Measurements from ENCODE around the gene SOX14. TPM values are rescaled to one million over a fixed set of nuclear protein-coding genes. Genes with fewer than 3 reads are reported as not detected.

Gene SOX14
- total RNA-seq (2014; rRNA removed; shearing (Covaris generic)), result not detected in 2 replicates

- DNase-seq (ENCODE audit: low read depth), result no peak
Observed at GRCh38 chr3:137764001-137764433, at the start of gene SOX14. Gene SOX14, plus strand, starts transcription at chr3:137764315. Its CDS starts 470 bp downstream, at chr3:137764785.

GRCh38 chr3:137714551-137714950 is 49.6 kb upstream of the SOX14 start:
- DNase-seq (ENCODE audit: low read depth), result no peak

DNA sequence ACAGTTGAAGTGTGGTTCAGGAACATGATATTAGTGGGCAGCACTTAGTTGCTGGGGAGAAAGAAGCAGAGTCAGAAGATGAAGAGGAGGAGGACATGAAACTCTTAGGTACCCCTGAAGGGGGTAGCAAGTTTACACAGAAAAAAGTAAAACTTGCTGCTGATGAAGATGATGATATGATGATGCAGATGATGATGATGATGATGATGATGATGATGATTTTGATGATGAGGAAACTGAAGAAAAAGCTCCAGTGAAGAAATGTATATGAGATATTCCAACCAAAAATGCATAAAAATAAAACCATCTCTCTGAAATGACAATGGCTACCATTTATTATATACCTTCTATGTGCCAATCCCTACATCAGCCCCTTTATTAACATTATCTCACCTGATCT is 39.9 kb upstream of the SOX14 start:
- DNase-seq (ENCODE audit: low read depth), result no peak

DNA sequence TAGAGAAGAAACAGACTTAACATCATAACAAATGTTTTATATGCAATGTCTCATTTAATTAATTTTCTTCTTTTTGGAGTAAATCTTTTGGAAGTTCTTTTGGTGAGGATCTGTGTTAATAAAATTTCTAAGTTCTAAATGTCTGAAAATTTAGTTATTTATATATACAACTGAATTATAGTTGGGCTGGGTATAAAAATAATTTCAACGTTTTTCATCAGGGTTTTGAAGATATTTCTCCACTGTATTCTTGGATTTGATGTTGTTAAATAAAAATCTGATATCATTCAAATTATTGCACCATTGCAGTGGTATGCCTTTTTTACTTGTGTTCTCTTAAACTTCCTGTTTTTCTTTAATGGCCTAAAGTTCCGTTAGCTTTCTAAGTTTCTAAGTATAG is 26.9 kb upstream of the SOX14 start:
- no peak for DNase-seq (ENCODE audit: low read depth)

GRCh38 chr3:137738710-137739109 is 25.4 kb upstream of the SOX14 start:
- no peak for DNase-seq (ENCODE audit: low read depth)

- DNase-seq (ENCODE audit: low read depth), result no peak
Observed at GRCh38 chr3:137743608-137744007, 20.5 kb upstream of the SOX14 start.

GRCh38 chr3:137746808-137747207 is 17.3 kb upstream of the SOX14 start:
- no peak for DNase-seq (ENCODE audit: low read depth)

- DNase-seq (ENCODE audit: low read depth), result no peak
Observed at GRCh38 chr3:137759505-137759904, 4.6 kb upstream of the SOX14 start.

DNA sequence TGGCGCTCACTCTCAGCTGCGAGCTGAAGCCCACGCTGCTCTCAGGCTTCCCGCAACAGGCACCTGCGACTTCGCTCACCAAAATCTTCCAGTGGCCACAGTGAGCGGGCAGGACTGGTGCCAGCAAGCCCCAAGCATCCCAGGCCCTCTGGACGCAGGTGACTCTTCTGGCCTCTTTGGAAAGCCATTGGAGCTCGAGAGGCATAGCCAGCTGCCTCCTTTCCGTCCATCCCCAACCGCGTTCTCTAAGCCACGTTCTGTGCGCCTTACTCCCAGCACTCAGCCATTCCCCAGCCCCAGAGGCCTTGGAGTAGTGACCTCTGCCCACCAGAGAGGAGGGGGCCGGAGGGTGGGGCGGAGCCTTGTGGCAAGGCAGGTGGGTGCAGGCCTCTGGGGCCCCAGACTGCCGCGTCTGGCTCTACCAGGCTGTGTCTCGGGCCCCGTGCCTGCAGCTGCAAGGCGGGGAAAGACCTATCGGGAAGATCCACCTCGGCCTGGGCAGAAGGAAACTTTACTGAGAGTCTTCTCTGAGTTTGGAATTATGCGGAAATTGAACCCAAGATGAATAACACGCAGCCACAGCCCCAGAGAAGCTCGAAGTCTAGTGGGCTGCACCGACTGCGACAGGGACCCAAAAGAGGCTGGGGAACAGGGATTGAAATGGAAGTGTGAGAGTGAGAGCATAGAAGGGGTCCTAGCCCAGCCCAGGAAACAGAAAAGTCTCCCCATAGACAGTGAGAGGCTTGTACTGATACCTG is 3.6 kb upstream of the SOX14 start:
- DNase-seq (ENCODE audit: low read depth), result no peak

- DNase-seq (ENCODE audit: low read depth), result no peak
Observed at GRCh38 chr3:137761099-137761562, 3.0 kb upstream of the SOX14 start.

- no peak for DNase-seq (ENCODE audit: low read depth)
Observed at GRCh38 chr3:137761563-137762503, 2.3 kb upstream of the SOX14 start.

DNA sequence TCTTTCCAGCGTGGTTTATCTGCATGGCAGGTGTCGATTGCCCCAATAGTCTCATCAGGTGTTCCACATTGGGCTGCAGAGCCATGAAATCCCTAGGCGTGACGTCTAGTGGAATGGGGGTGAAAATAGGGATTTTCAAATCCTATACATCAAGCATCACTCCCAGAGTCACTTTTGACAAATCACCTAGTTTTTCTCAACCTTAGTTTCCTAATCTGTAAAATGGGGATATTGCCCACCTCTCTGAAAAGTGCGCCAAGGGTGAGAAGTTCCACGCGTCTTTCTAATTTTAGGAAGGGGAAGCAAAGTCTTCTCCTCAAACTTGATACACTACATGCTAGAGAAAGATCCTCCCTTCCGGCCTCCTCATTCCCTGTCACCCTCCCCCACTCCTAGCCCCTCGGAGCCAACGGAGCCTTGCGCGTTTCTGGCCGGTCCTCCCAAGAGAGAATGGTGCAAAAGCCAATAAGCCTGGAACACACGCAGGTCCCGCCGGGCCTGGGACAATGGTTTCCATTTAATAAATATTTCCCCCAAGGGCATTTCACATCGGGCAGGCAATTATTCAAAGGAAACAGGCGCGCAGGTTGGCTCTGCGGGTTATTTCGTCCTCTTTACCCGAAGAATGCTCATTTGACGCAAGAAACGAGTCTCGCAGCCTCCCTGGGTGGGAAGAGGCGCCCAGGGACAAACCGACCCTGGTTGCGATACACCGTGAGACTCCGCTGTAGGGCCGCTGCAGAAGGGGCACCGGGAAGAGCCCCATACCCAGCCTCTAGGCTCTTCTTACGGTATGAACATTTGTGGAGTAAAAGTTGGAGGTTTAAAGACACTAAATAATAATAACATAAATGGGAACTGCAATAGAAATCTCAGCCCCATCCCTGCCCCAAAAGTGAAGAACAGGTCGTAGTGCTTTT is 1.2 kb upstream of the SOX14 start:
- no peak for DNase-seq (ENCODE audit: low read depth)

GRCh38 chr3:137763594-137763938 is 549 bp upstream of the SOX14 start:
- DNase-seq (ENCODE audit: low read depth), result no peak

- DNase-seq (ENCODE audit: low read depth), result no peak
Observed at GRCh38 chr3:137764563-137765309, 621 bp downstream of the SOX14 start.

DNA sequence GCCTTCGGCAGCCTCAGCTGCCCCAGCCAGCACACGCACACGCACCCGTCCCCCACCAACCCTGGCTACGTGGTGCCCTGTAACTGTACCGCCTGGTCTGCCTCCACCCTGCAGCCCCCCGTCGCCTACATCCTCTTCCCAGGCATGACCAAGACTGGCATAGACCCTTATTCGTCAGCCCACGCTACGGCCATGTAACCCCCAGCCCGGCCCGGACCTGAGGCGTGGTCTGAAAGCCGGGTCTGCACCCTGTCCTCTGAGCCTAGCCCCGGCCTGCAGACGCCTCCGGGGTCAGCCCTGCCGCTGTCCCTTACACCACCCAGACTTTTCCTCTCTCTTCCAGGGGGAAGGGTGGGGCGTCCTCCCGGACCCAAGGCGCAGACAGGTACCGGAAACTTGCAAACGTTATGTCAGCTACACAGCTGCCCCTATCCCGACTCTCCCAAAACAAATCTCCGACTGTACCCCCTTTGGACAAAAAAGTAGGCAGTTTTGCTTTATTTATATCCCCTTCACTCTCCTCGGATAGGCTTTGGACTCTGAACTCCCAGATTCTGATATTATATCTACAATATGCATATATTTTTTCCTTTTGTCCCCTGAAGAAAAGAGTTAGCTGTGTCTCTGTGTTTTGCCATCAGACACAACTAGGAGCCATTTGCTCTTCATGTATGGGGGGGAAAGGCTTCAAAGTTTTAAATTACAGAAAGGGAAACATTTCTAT is 1.4 kb downstream of the SOX14 start:
- DNase-seq (ENCODE audit: low read depth), result no peak

DNA sequence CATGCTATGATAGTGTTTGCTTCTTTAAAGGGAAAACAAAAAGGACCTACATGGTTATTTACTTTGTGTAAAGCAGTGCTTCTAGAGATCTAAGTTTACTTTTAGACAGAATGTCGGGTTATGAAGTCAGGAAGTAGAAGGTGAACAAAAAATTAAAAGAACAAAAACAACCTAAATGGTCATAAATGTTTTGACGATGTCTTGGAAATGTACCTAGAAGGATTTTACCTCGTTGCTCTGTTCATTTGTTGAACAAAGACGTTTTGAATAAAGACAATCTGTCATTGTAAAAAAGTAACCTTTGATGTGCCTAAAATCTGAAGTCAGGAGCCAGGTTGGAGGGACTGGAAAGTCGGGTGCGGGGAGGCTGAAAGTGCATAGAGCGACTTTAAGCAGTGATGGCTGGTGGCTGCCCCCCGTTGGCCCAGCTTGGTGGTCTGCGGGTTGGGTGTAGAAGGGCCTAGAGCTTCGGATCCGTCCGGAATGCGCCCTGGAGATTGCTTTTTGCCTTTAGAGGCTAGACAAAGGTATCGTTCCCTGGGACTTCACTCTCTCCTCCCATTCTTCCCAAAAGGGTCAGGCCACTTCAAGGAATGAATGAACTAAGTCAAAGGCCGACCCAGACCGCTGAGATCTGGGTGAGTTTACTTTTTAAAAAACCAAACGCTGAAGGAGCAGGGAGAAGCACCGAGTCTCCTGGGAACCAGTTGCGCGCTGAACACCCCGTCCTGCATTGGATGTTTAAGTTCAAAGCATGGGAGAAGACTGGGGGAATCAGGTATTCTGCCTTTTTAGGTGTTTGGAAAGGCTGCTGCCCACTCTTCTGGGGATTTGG is 2.1 kb downstream of the SOX14 start:
- DNase-seq (ENCODE audit: low read depth), result no peak

DNA sequence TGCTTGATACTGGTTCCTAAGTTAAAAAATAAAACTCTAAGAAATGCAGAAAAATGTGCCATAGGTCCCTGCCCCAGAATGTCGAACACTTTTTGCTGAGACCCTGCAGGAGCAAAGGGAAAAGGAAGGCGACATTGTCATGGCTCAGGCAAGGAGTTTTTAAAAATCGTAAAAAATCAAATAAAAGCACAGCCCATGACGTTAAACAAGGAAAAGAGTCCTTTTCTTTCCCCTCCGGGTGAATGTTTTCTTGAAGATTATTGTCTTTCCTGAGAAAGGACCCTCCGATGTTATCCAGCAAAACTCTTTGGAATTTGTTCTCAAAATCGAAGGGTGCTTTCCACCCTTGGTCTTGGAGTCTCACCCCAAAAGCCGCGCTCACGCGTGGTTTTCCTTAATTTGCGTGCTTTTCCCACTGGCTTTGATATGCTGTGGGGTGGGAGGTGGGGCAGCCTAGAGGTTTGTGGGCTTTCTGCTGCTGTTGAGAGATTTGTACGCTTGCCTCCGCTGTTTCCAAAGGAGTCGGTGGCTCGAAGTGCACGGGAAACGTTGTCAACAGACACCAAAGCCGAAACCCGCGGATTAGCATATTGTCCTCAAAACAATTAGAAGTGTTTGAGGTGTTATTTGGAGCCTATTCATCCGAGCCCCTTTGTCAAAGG is 2.9 kb downstream of the SOX14 start:
- no peak for DNase-seq (ENCODE audit: low read depth)

GRCh38 chr3:137767538-137768360 is 3.6 kb downstream of the SOX14 start:
- no peak for DNase-seq (ENCODE audit: low read depth)
